K562 (cell line): ENCODE data around the gene ZNF319. TPM values are rescaled to one million over a fixed set of nuclear protein-coding genes. Genes with fewer than 3 reads are reported as not detected.

Experiments used
- ATAC-seq: fragments of 200-7000 bp; cut with Tn5 transposase; 3 replicates; pipeline ENCODE4 v1.9.1; 2020; ENCODE audit warnings: moderate library complexity
- BruUV-seq: library from RNA; stranded (reverse); fragments of 400-500 nt; replicated peaks from 2 replicates; lab custom pipeline; 2021; lab: Mats Ljungman, UMichigan
- CTCF ChIA-PET: fragments of 300-600 bp; formaldehyde crosslinking; extraction: SDS; loops from one replicate; lab custom pipeline; 2021; ENCODE audit warnings: low intra/inter-chr PET ratio; lab: Yijun Ruan, JAX
- POLR2A ChIA-PET: fragments of 300-600, 350-650 bp; sonication (Branson Sonifier 250); formaldehyde crosslinking; extraction: SDS; loops from one replicate; lab custom pipeline; 2021; ENCODE audit warnings: antibody characterized with exemption, inconsistent platforms; lab: Yijun Ruan, JAX
- DNase-seq, 4 experiments: peaks; one replicate each; pipeline versions ENCODE4 v3.0.0 to v3.0.0-alpha.2; 2011 to 2018; ENCODE audit warnings: low spot score in 3 of 4, mixed read lengths in 3 of 4; ENCODE audit errors: extremely low read depth in 1 of 4
- FAIRE-seq: peaks from 2 replicates; lab custom pipeline; 2011; peaks lifted over from hg19 to GRCh38; lab: Jason Lieb, UNC
- H2AFZ ChIP-seq: 2 replicates; pipeline ENCODE4 v1.6.0; 2011; ENCODE audit warnings: low read depth, low read length, control low read depth, inconsistent platforms
- H3K27ac ChIP-seq: fragments of 200-600 bp; 3 replicates; pipeline ENCODE4 v1.8.0; 2011; ENCODE audit warnings: low read depth, mild to moderate bottlenecking, control low read depth, inconsistent platforms, low read length, moderate library complexity, mixed read lengths; ENCODE audit errors: extremely low read depth
- H3K27me3 ChIP-seq, 2 experiments: fragments of 300-600 bp in 1 of 2; 2 replicates in 1 of 2; 3 replicates in 1 of 2; pipeline versions ENCODE4 v1.6.0 to v1.8.0; 2011; ENCODE audit warnings: inconsistent platforms in 2 of 2, low read length in 2 of 2, mild to moderate bottlenecking in 1 of 2, mixed read lengths in 1 of 2, moderate library complexity in 1 of 2; ENCODE audit not compliant: control insufficient read depth in 2 of 2, insufficient read depth in 2 of 2
- H3K36me3 ChIP-seq: fragments of 300-600 bp; 3 replicates; pipeline ENCODE4 v1.8.0; 2011; ENCODE audit warnings: mild to moderate bottlenecking, low read length, inconsistent platforms; ENCODE audit not compliant: control insufficient read depth, insufficient read depth
- H3K4me1 ChIP-seq, 2 experiments: fragments of 200-600 bp in 1 of 2; replicated peaks in 1 of 2; 2 replicates in 1 of 2; 3 replicates in 1 of 2; pipeline versions ENCODE4 v1.5.1 to v1.8.0; 2011; ENCODE audit warnings: inconsistent platforms in 2 of 2, low read length in 2 of 2, mild to moderate bottlenecking in 1 of 2, mixed read lengths in 1 of 2, moderate library complexity in 1 of 2; ENCODE audit not compliant: control insufficient read depth in 2 of 2, insufficient read depth in 2 of 2
- H3K4me2 ChIP-seq: 2 replicates; pipeline ENCODE4 v1.6.1; 2011; ENCODE audit warnings: low read length, control low read depth, inconsistent platforms, mixed read lengths; ENCODE audit not compliant: insufficient read depth
- H3K4me3 ChIP-seq: fragments of 200-600 bp; sonication (generic), shearing (Covaris generic); 2 replicates; pipeline ENCODE4 v1.5.1; 2016; ENCODE audit warnings: control low read depth, inconsistent platforms
- H3K79me2 ChIP-seq: fragments of 200-600 bp; 3 replicates; pipeline ENCODE4 v1.8.0; 2011; ENCODE audit warnings: low read length, inconsistent platforms; ENCODE audit not compliant: control insufficient read depth, insufficient read depth
- H3K9ac ChIP-seq, 2 experiments: 2 replicates each; pipeline versions ENCODE4 v1.6.0 to v1.6.1; 2011; ENCODE audit warnings: low read depth in 2 of 2, low read length in 2 of 2, control low read depth in 1 of 2, inconsistent platforms in 1 of 2, mild to moderate bottlenecking in 1 of 2, mixed read lengths in 1 of 2; ENCODE audit not compliant: insufficient read depth in 1 of 2
- H3K9me1 ChIP-seq: one replicate; pipeline ENCODE4 v1.6.0; 2011; ENCODE audit warnings: inconsistent platforms, mild to moderate bottlenecking, low read length, moderate library complexity; ENCODE audit not compliant: control insufficient read depth, insufficient read depth
- H3K9me3 ChIP-seq: replicated peaks from 2 replicates; pipeline ENCODE4 v1.5.1; 2011; ENCODE audit warnings: low read depth, low read length, inconsistent platforms; ENCODE audit not compliant: control insufficient read depth, insufficient read depth
- H4K20me1 ChIP-seq: replicated peaks from 2 replicates; pipeline ENCODE4 v1.6.1; 2011; ENCODE audit warnings: low read length, inconsistent platforms, mixed read lengths; ENCODE audit not compliant: control insufficient read depth, insufficient read depth
- CBX3 ChIP-seq, 2 experiments: IDR thresholded peaks; 1 replicate in 1 of 2; 2 replicates in 1 of 2; pipeline ENCODE4 v1.6.1; 2012; ENCODE audit warnings: inconsistent platforms in 2 of 2, low read length in 2 of 2, borderline replicate concordance in 1 of 2, control low read depth in 1 of 2
- FOXJ3 ChIP-seq: sonication (generic); formaldehyde crosslinking; IDR thresholded peaks from 2 replicates; pipeline ENCODE4 v1.4.0; 2020; ENCODE audit warnings: mild to moderate bottlenecking, missing genetic modification reagents
- GATA2 ChIP-seq: sonication (generic); formaldehyde crosslinking; IDR thresholded peaks from 2 replicates; pipeline ENCODE4 v1.4.0; 2020; ENCODE audit warnings: mild to moderate bottlenecking, missing genetic modification reagents
- KLF10 ChIP-seq: fragments of 250-450 bp; sonication (Bioruptor Pico); IDR thresholded peaks from 2 replicates; pipeline ENCODE4 v1.6.1; 2021; ENCODE audit warnings: matching md5 sums
- NR4A1 ChIP-seq, 2 experiments: fragments of 250-450 bp in 1 of 2; fragments of 450-650 bp in 1 of 2; sonication (Bioruptor Pico) in 1 of 2; IDR thresholded peaks; 2 replicates each; pipeline versions ENCODE4 v1.4.0 to v1.6.1; 2016 to 2020; ENCODE audit warnings: mild to moderate bottlenecking in 2 of 2, missing compliant biosample characterization in 1 of 2, missing genetic modification characterization in 1 of 2, moderate library complexity in 1 of 2
- RBM15 ChIP-seq: fragments of 200-400 bp; formaldehyde crosslinking; IDR thresholded peaks from 2 replicates; pipeline ENCODE4 v1.6.1; 2018; ENCODE audit warnings: mild to moderate bottlenecking, low read length, moderate library complexity; ENCODE audit not compliant: insufficient read depth
- ZBED1 ChIP-seq: IDR thresholded peaks from 2 replicates; pipeline ENCODE4 v1.6.1; 2014
- WGBS: fragments of 100-300 bp; shearing (Covaris generic); methylation state at CpG from one replicate; pipeline ENCODE4 v1.1.6; 2016; ENCODE audit warnings: low coverage, mixed read lengths; ENCODE audit not compliant: insufficient coverage; ENCODE audit errors: missing lambda C conversion rate; 5-methylcytosine and 5-hydroxymethylcytosine counted together
- in situ Hi-C: fragments of 300-500 bp; cut with MboI; formaldehyde crosslinking; loops from 4 replicates; pipeline ENCODE4 v1.15.0; 2018; ENCODE audit warnings: inconsistent platforms, mixed read lengths
- intact Hi-C: fragments of 100-400 bp; cut with micrococcal nuclease; formaldehyde crosslinking; loops from 2 replicates; pipeline ENCODE4 v1.14.2; 2022
- polyA plus RNA-seq, 8 experiments: library from polyadenylated mRNA; depleted of rRNA in 4 of 8; stranded (reverse) in 5 of 8; unstranded in 3 of 8; fragments of >200 nt; fragmentation: Nextera tagmentation in 2 of 8; fragmentation: Illumina TruSeq in 1 of 8; extraction: Ambion mirVana in 2 of 8; extraction: Trizol in 1 of 8; gene quantifications; 2 replicates each; pipeline versions ENCODE4 v1.2.1 to v1.2.3, GENCODE V29; 2011 to 2014; ENCODE audit warnings: inconsistent platforms in 1 of 8, missing spikeins in 1 of 8
- total RNA-seq, 7 experiments: library from RNA; depleted of rRNA in 6 of 7; stranded (reverse); fragments of >200 nt in 6 of 7; fragmentation: Illumina TruSeq in 2 of 7; extraction: Trizol in 2 of 7; gene quantifications; 2 replicates each; pipeline versions ENCODE4 v1.2.1 to v1.2.3, GENCODE V29; 2011 to 2021; ENCODE audit warnings: low replicate concordance in 1 of 7
- TF ChIP-seq, protein P1 (sequence below), 2 experiments: fragments of 450-650 bp in 1 of 2; sonication (generic) in 1 of 2; formaldehyde crosslinking in 1 of 2; IDR thresholded peaks; 2 replicates each; pipeline versions ENCODE4 v1.7.1 to v1.9.0; 2016 to 2022; ENCODE audit warnings: inconsistent platforms in 1 of 2, mild to moderate bottlenecking in 1 of 2, missing genetic modification reagents in 1 of 2
- TF ChIP-seq, protein P2 (sequence below): sonication (generic); formaldehyde crosslinking; IDR thresholded peaks from 2 replicates; pipeline ENCODE4 v1.8.0; 2022; ENCODE audit warnings: mild to moderate bottlenecking, missing genetic modification reagents

Gene ZNF319
- total and polyA plus RNA-seq, 9 of the 15 experiments (the other 6 are each of a cell fraction or from before 2014, with no cell fraction given) = 0.20 to 5.7 (median 1.4) TPM

DNA sequence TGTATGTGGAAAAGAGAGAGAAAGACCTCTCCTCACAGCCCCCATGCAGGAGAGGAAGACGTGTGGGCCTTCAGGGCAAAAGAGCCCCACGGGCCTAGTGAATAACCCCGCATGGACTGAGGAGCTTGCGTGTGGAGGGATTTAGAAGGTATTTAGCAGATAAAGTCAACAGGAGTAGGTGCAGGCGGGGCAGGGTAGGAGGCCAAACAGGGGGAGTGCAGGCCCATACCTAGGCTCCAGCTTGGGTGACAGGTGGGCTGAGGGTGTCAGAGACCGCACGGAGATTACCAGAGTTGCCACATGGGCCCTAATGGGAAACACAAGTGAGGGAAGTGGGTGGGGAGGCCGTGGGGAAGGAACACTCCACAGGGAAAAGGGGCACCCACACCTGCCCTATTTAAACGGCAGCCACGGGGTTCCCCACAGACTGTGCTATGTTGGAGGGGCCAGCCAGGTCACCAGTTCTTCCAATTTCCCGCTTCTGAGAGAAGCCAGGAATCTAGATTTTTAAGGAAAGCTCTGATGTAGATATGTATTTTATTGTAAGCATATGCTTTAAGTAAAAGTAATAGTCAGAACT, 21.4 kb downstream of the ZNF319 start:
- Histone ChIP-seq H3K4me1 (peaks cover 28 to 43% of the 10 kb centered on the region in 2 experiments), H3K4me3 (no peak overlapping the region), H3K79me2 (no peaks in the 10 kb centered on the region), H3K9ac (no peak overlapping the region; a peak in 1 of 4 replicates), H3K36me3 (no peaks in the 10 kb centered on the region), H3K4me2 (no peak overlapping the region), H3K9me3 (no peaks in the 10 kb centered on the region), H4K20me1 (no peaks in the 10 kb centered on the region), H2AFZ (no peak overlapping the region), H3K27ac (no peak overlapping the region), H3K9me1 (peaks cover 6% of the 10 kb centered on the region), H3K27me3 (no peaks in the 10 kb centered on the region)
- 84% methylated on average over 11 of the region's 11 CpGs for WGBS
- FAIRE-seq (no peak), DNase-seq (no peak), ATAC-seq (no peak)
- in situ Hi-C loops = no loop called here
- ChIA-PET CTCF (no interaction called here), POLR2A (no interaction called here)
- BruUV-seq = no TSS peak
- intact Hi-C loops = no loop called here
- TF ChIP-seq ZBED1 = no peak
- TF ChIP-seq GATA2 (CRISPR knock-in tag) = no peak
- TF ChIP-seq, protein P1, sequence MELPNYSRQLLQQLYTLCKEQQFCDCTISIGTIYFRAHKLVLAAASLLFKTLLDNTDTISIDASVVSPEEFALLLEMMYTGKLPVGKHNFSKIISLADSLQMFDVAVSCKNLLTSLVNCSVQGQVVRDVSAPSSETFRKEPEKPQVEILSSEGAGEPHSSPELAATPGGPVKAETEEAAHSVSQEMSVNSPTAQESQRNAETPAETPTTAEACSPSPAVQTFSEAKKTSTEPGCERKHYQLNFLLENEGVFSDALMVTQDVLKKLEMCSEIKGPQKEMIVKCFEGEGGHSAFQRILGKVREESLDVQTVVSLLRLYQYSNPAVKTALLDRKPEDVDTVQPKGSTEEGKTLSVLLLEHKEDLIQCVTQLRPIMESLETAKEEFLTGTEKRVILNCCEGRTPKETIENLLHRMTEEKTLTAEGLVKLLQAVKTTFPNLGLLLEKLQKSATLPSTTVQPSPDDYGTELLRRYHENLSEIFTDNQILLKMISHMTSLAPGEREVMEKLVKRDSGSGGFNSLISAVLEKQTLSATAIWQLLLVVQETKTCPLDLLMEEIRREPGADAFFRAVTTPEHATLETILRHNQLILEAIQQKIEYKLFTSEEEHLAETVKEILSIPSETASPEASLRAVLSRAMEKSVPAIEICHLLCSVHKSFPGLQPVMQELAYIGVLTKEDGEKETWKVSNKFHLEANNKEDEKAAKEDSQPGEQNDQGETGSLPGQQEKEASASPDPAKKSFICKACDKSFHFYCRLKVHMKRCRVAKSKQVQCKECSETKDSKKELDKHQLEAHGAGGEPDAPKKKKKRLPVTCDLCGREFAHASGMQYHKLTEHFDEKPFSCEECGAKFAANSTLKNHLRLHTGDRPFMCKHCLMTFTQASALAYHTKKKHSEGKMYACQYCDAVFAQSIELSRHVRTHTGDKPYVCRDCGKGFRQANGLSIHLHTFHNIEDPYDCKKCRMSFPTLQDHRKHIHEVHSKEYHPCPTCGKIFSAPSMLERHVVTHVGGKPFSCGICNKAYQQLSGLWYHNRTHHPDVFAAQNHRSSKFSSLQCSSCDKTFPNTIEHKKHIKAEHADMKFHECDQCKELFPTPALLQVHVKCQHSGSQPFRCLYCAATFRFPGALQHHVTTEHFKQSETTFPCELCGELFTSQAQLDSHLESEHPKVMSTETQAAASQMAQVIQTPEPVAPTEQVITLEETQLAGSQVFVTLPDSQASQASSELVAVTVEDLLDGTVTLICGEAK (IDR thresholded peaks at IDR 0.05) = no peak
- TF ChIP-seq, protein P1 (CRISPR knock-in tag; IDR thresholded peaks at IDR 0.05) = no peak
- TF ChIP-seq NR4A1 (CRISPR knock-in tag; IDR thresholded peaks at IDR 0.05) = no peak
- no peak for TF ChIP-seq NR4A1 (tag; IDR thresholded peaks at IDR 0.05)
- TF ChIP-seq FOXJ3 (CRISPR knock-in tag) = no peak
- TF ChIP-seq, protein P2, sequence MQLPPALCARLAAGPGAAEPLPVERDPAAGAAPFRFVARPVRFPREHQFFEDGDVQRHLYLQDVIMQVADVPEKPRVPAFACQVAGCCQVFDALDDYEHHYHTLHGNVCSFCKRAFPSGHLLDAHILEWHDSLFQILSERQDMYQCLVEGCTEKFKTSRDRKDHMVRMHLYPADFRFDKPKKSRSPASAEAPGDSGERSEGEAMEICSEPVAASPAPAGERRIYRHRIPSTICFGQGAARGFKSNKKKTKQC = no peak
- TF ChIP-seq CBX3 (IDR thresholded peaks at IDR 0.05; ENCODE audit: borderline replicate concordance in 1 of 2, low read length in 2 of 2) = no peak
- no peak for TF ChIP-seq KLF10 (CRISPR knock-in tag)
- no peak for TF ChIP-seq RBM15
